ENCODE measurements around the gene FGGY.

The FGGY gene

GRCh38 chr1:59768792-59769735 is 472.2 kb downstream of the FGGY start:
- H3K27ac ChIP-seq (ENCODE audit: low read depth, low read length), result no peak overlapping the region
- no peaks in the 10 kb centered on the region for H3K27me3 ChIP-seq (ENCODE audit: insufficient read depth, low read length)
- no peaks in the 10 kb centered on the region for H3K36me3 ChIP-seq (ENCODE audit: insufficient read depth, low read length)
- H3K4me3 ChIP-seq (ENCODE audit: low read length), result no peak overlapping the region
- 92% methylated on average over 10 of the region's 10 CpGs for WGBS
- H3K9me3 ChIP-seq (ENCODE audit: insufficient read depth, low read depth, low read length), result no peaks in the 10 kb centered on the region
- H3K4me1 ChIP-seq (ENCODE audit: insufficient read depth, low read length), result peaks cover 11% of the 10 kb centered on the region; the same call in 1 of the 2 replicates
- no peak overlapping the region for H3K9ac ChIP-seq (ENCODE audit: low read depth, low read length)

- Histone ChIP-seq H3K27me3 (ENCODE audit: insufficient read depth, low read length) (no peaks in the 10 kb centered on the region), H3K9me3 (ENCODE audit: insufficient read depth, low read depth, low read length) (no peaks in the 10 kb centered on the region), H3K4me1 (ENCODE audit: insufficient read depth, low read length) (peaks cover 11% of the 10 kb centered on the region; the same call in 1 of the 2 replicates), H3K9ac (ENCODE audit: low read depth, low read length) (no peak overlapping the region), H3K36me3 (ENCODE audit: insufficient read depth, low read length) (no peaks in the 10 kb centered on the region), H3K4me3 (ENCODE audit: low read length) (no peak overlapping the region), H3K27ac (ENCODE audit: low read depth, low read length) (no peak overlapping the region)
- WGBS, result 95% methylated on average over 4 of the region's 4 CpGs
These were observed 472.8 kb downstream of the FGGY start for GRCh38 chr1:59769736-59770095.

GRCh38 chr1:59771361-59771760 is 474.5 kb downstream of the FGGY start:
- H3K9me3 ChIP-seq (ENCODE audit: insufficient read depth, low read depth, low read length), result no peaks in the 10 kb centered on the region
- peaks cover 8% of the 10 kb centered on the region; the same call in 1 of the 2 replicates for H3K4me1 ChIP-seq (ENCODE audit: insufficient read depth, low read length)
- H3K27ac ChIP-seq (ENCODE audit: low read depth, low read length), result no peak overlapping the region
- no peaks in the 10 kb centered on the region for H3K27me3 ChIP-seq (ENCODE audit: insufficient read depth, low read length)
- no peaks in the 10 kb centered on the region for H3K36me3 ChIP-seq (ENCODE audit: insufficient read depth, low read length)
- H3K4me3 ChIP-seq (ENCODE audit: low read length), result no peak overlapping the region
- 100% methylated on average over 1 of the region's 3 CpGs for WGBS
- H3K9ac ChIP-seq (ENCODE audit: low read depth, low read length), result no peak overlapping the region

GRCh38 chr1:59775480-59775879 is 478.6 kb downstream of the FGGY start:
- Histone ChIP-seq H3K27me3 (ENCODE audit: insufficient read depth, low read length) (no peaks in the 10 kb centered on the region), H3K4me3 (ENCODE audit: low read length) (no peak overlapping the region), H3K9me3 (ENCODE audit: insufficient read depth, low read depth, low read length) (no peaks in the 10 kb centered on the region), H3K27ac (ENCODE audit: low read depth, low read length) (no peak overlapping the region), H3K9ac (ENCODE audit: low read depth, low read length) (no peak overlapping the region), H3K36me3 (ENCODE audit: insufficient read depth, low read length) (no peaks in the 10 kb centered on the region), H3K4me1 (ENCODE audit: insufficient read depth, low read length) (no peaks in the 10 kb centered on the region)
- WGBS, result 69% methylated on average over 4 of the region's 4 CpGs

- H3K27ac ChIP-seq (ENCODE audit: low read depth, low read length), result no peak overlapping the region
- no peak overlapping the region for H3K9ac ChIP-seq (ENCODE audit: low read depth, low read length)
- 85% methylated on average over 7 of the region's 7 CpGs for WGBS
- no peaks in the 10 kb centered on the region for H3K9me3 ChIP-seq (ENCODE audit: insufficient read depth, low read depth, low read length)
- H3K4me1 ChIP-seq (ENCODE audit: insufficient read depth, low read length), result no peaks in the 10 kb centered on the region
- no peak overlapping the region for H3K4me3 ChIP-seq (ENCODE audit: low read length)
- no peaks in the 10 kb centered on the region for H3K27me3 ChIP-seq (ENCODE audit: insufficient read depth, low read length)
- no peaks in the 10 kb centered on the region for H3K36me3 ChIP-seq (ENCODE audit: insufficient read depth, low read length)
These were observed 480.3 kb downstream of the FGGY start for GRCh38 chr1:59776960-59777852.

- Histone ChIP-seq H3K27ac (ENCODE audit: low read depth, low read length) (no peak overlapping the region), H3K27me3 (ENCODE audit: insufficient read depth, low read length) (no peaks in the 10 kb centered on the region), H3K4me3 (ENCODE audit: low read length) (no peak overlapping the region), H3K36me3 (ENCODE audit: insufficient read depth, low read length) (no peaks in the 10 kb centered on the region), H3K9me3 (ENCODE audit: insufficient read depth, low read depth, low read length) (no peaks in the 10 kb centered on the region), H3K9ac (ENCODE audit: low read depth, low read length) (no peak overlapping the region), H3K4me1 (ENCODE audit: insufficient read depth, low read length) (no peaks in the 10 kb centered on the region)
- 61% methylated on average over 2 of the region's 2 CpGs for WGBS
These were observed 483.1 kb downstream of the FGGY start for GRCh38 chr1:59779949-59780348.

GRCh38 chr1:59788825-59789224 is 491.9 kb downstream of the FGGY start:
- Histone ChIP-seq H3K27me3 (ENCODE audit: insufficient read depth, low read length) (no peaks in the 10 kb centered on the region), H3K4me3 (ENCODE audit: low read length) (no peak overlapping the region), H3K9ac (ENCODE audit: low read depth, low read length) (no peak overlapping the region), H3K36me3 (ENCODE audit: insufficient read depth, low read length) (no peaks in the 10 kb centered on the region), H3K4me1 (ENCODE audit: insufficient read depth, low read length) (no peaks in the 10 kb centered on the region), H3K9me3 (ENCODE audit: insufficient read depth, low read depth, low read length) (0 out of 2 replicates have a peak, but pooled peaks cover 5% of the 10 kb centered on the region), H3K27ac (ENCODE audit: low read depth, low read length) (no peak overlapping the region)

- Histone ChIP-seq H3K36me3 (ENCODE audit: insufficient read depth, low read length) (no peaks in the 10 kb centered on the region), H3K9ac (ENCODE audit: low read depth, low read length) (no peak overlapping the region), H3K4me1 (ENCODE audit: insufficient read depth, low read length) (no peaks in the 10 kb centered on the region), H3K9me3 (ENCODE audit: insufficient read depth, low read depth, low read length) (no peaks in the 10 kb centered on the region), H3K27me3 (ENCODE audit: insufficient read depth, low read length) (no peaks in the 10 kb centered on the region), H3K4me3 (ENCODE audit: low read length) (no peak overlapping the region), H3K27ac (ENCODE audit: low read depth, low read length) (no peak overlapping the region)
These were observed 501.7 kb downstream of the FGGY start for GRCh38 chr1:59798600-59798999.

GRCh38 chr1:59803458-59804038 is 506.7 kb downstream of the FGGY start:
- H3K4me3 ChIP-seq (ENCODE audit: low read length), result no peak overlapping the region
- H3K27ac ChIP-seq (ENCODE audit: low read depth, low read length), result no peak overlapping the region
- 86% methylated on average over 1 of the region's 1 CpG for WGBS
- H3K27me3 ChIP-seq (ENCODE audit: insufficient read depth, low read length), result no peaks in the 10 kb centered on the region
- H3K36me3 ChIP-seq (ENCODE audit: insufficient read depth, low read length), result no peaks in the 10 kb centered on the region
- H3K9ac ChIP-seq (ENCODE audit: low read depth, low read length), result no peak overlapping the region
- no peaks in the 10 kb centered on the region for H3K9me3 ChIP-seq (ENCODE audit: insufficient read depth, low read depth, low read length)
- H3K4me1 ChIP-seq (ENCODE audit: insufficient read depth, low read length), result no peaks in the 10 kb centered on the region

GRCh38 chr1:59804301-59804700 is 507.4 kb downstream of the FGGY start:
- H3K27ac ChIP-seq (ENCODE audit: low read depth, low read length), result no peak overlapping the region
- H3K36me3 ChIP-seq (ENCODE audit: insufficient read depth, low read length), result no peaks in the 10 kb centered on the region
- H3K9ac ChIP-seq (ENCODE audit: low read depth, low read length), result no peak overlapping the region
- H3K4me1 ChIP-seq (ENCODE audit: insufficient read depth, low read length), result no peaks in the 10 kb centered on the region
- no peak overlapping the region for H3K4me3 ChIP-seq (ENCODE audit: low read length)
- H3K27me3 ChIP-seq (ENCODE audit: insufficient read depth, low read length), result no peaks in the 10 kb centered on the region
- no peaks in the 10 kb centered on the region for H3K9me3 ChIP-seq (ENCODE audit: insufficient read depth, low read depth, low read length)

GRCh38 chr1:59805554-59805953 is 508.7 kb downstream of the FGGY start:
- no peaks in the 10 kb centered on the region for H3K4me1 ChIP-seq (ENCODE audit: insufficient read depth, low read length)

More at GRCh38 chr1:59805554-59805953, 508.7 kb downstream of the FGGY start:
- Histone ChIP-seq H3K27me3 (ENCODE audit: insufficient read depth, low read length) (no peaks in the 10 kb centered on the region), H3K9ac (ENCODE audit: low read depth, low read length) (no peak overlapping the region), H3K27ac (ENCODE audit: low read depth, low read length) (no peak overlapping the region), H3K9me3 (ENCODE audit: insufficient read depth, low read depth, low read length) (no peaks in the 10 kb centered on the region), H3K4me3 (ENCODE audit: low read length) (no peak overlapping the region), H3K36me3 (ENCODE audit: insufficient read depth, low read length) (no peaks in the 10 kb centered on the region)
